Activated naive CD4-positive, alpha-beta T cell treated with anti-CD3 and anti-CD28 coated beads, Interleukin-2, amount 50 U/mL, for 16 hours (primary cell): ENCODE measurements around the gene DYNC2H1.

ENCODE experiments used
- DNase-seq: peaks from one replicate; pipeline ENCODE4 v3.0.0-alpha.2; 2020

DYNC2H1 gene

DNA sequence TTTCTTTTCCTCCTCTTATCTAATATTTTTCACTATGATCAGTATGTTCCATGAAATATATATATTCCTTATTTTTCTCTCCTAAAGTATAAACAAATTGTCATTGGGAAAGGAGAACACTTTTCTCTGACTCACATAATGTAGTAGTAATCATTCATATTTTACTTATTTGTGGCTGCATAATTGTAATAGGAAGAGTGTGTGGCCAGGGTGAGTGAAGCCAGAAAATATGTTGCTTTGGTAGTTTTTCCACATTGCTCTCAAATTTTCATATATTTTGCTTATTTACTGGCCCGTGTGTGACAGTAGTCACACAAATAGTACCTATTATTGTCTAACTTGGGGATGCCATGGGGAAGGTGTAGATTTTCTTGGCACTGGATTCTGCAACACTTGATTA, 172.1 kb downstream of the DYNC2H1 start:
- no peak for DNase-seq

DNA sequence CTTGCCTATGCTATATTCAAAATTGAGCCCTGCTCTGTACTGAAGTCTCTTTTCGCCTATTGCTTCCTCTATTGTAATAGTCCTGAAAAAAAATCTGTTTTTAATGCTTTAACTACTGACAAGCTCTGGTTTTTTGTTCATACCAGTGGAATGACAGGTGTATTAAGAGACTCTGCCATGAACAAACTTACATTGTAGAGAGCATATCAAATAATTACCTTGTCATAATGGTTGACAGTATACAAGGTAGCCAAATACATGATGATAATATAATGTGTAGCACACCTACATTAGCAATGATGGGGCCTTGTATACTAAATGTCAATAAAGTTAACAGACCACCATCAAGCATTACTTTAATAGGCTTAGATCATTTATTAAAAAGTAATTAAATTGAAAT, 175.0 kb downstream of the DYNC2H1 start:
- DNase-seq: no peak

DNA sequence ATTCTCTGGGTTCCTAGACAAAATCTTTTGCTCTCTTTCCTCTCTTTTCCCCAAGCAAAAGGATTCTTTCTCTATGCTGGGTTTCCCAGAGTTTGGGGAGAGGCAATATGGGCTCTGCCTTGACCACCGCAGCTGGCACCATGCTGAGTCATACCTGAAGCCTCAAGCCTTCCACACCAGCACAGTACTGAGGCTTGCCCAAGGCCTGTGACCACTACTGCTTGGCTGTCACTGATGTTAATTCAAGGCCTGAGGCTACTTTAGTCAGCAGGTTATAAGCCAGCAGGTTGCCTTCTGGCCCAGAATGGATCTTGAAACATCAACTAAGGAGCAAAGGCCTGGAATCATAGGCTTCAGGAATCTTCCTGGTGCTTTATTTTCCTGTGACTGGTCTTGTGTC, 185.3 kb downstream of the DYNC2H1 start:
- DNase-seq: no peak

DNA sequence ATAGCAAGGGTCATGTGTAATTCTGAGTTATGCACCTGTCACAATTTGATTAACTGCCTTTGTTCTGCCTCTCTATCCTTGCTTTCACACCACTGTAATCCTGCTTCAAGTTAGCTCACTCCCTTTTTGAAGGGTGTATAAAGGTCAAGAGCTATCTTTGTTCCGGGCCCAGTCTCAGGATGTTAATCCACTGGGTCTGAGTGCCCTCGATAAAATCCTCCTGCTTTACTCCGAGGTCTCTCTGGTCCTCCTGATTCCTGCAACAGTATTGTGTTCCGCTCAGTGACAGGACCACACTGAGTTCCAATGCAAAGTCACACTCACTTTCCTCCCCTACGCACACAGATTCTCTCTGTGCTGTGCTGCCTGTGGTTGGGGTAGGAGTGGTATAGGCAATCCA, 186.5 kb downstream of the DYNC2H1 start:
- DNase-seq: no peak

DNA sequence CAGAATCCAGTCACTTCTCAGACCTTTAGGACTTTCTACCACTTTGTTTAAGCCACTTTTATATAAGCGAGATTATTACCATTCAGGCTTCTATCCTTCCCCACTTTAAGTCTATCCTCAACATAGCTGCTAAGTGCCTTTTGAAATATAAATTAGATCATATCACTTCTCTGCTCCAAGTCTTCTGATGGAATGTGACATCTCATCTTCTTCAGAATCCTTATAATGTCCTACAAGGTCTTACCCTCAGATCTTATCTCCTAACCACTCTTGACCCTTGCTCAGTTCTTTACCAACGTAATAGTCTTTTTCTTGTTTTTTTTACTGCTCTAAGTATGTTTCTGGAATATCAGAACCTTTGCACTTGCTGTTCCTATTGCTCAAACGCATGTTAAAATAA, 188.7 kb downstream of the DYNC2H1 start:
- DNase-seq: no peak

DNA sequence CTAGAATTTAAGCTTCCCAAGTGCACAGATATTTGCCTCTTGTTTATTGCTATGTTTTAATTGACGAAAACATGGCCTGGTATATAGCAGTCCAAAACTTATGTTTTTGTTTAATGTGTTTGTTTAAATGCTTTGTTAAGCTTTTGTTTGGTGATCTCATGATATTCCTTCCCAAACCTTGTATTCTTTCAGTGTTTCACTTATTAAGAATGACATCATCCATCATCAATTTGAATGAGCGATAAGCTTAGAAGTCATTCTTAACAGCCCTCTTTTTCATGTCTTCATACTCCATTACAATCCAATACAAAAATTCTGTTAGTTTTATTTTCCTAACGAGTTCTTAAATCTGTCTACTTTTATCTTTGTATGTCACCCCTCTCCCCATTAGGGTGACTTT, 206.0 kb downstream of the DYNC2H1 start:
- DNase-seq: no peak

DNA sequence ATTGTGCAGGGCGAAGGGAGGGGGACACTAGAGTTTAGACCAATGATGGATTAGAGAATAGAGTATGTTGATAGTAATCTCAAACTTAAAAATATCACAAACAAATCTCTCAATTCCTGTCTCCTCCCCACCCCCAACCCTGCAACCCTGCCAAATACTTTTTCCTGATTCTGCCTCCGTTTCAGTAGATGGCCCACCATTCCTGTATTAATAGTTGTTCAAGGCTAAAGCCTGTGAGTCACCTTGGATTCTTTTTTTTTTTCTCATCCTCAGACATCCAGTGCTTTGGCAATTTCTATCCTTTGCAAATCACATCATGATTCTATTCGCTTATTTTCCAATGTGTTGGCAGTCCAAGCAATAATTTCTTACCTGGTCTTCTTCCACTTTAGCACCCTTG, 207.9 kb downstream of the DYNC2H1 start:
- no peak for DNase-seq

DNA sequence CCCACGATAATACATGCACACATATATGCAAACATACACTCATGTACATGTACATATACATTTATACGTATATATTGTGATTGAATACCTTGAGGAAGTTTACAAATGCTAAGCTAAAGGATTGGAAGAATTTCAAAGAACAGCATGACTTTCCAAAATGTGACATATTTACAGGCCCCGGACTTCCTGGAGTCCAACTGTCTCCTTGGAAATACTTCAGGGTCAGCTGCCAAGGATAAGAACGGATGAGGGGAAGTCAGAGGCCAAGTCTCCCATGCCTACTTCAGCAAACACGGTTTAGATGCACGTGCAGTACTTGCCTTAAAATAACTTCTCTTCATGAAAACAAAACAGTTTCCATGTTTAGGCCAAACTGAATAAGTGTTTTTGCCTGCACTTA, 213.6 kb downstream of the DYNC2H1 start:
- DNase-seq: no peak

DNA sequence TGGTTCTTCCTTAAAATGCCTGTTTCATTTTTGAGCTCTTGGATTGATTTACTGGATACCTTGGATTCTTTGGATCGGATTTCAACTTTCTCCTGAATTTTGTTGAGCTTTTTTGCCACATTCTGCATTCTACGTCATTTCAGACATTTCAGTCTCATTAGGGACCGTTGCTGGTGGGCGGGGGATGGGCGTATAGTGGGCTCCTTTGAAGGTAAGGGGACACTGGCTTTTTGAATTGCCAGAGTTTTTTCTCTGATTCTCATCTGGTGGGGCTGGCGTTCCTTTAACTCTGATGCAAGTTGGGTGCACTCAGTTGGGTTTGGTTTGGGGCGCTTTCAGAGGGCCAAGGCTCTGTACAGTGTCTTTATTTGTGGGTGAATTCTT, 216.5 kb downstream of the DYNC2H1 start:
- no peak for DNase-seq

DNA sequence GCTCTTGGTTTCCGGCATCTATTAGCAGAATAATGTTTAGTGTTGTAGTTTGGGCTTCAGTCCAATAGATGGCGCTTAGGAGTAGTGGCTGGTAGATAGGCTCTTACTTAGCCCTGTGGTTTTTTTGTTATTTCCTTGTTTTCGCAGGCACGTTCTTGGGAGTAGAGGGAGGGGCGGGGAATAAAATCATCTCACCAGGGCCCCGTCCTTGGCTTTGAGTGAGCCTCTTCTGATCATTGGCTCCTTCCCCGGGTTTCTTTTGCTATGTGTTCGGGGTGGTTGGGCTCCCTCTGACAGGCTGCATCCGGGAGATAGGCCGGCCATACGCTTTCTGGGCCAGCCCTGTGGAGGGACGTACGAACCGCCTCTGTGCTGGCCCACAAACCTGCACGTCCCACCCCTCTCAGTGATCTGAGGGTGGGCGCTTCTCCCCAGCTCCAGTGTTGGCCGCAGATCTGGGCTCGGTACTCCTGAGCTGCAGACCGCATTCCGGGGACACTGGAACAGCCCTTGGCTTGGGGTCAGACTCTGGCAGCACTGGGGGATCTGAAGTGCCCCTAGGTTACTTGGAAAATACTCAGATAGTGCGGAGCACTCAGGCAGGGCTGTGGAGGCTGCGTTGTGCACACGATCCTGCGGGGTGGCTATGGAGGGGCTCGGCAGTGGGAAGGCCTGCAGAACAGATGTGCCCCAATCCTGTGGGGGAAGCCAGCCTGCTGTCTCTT, 217.0 kb downstream of the DYNC2H1 start:
- no peak for DNase-seq

DNA sequence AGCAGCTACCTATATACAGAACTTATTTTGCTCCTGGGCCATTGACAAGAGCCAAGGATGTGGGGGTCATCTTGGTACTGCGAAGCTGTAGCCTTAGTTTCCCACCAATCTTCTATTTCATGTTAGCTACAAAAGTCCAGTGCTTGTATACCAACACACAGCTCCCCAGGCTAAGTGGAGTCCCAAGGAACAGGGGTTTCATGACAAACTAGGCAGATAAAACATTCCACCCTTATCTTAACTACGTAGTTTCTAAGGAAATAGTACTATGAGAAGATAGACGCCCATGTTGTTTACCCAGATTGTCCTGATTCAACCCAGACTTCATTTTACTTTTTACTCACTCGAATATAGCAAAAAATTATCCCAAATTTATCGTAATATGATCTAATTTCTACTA, 218.5 kb downstream of the DYNC2H1 start:
- no peak for DNase-seq

DNA sequence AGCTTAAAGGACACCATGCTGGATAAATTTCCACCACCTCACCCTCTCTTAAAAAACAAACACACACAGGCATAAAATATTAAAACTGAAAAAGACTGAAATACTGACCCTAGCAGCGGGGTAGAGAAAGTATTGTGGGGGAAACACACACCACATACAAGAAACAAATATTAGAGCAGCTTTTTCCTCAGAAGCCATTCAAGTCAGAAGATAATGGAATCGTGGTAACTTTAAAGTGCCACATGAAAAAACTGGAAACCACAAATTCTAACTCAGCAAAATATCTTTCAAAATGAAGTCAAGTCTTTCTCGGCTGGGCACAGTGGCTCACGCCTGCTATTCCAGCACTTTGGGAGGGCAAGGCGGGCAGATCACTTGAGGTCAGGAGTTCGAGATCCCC, 223.2 kb downstream of the DYNC2H1 start:
- DNase-seq: no peak

DNA sequence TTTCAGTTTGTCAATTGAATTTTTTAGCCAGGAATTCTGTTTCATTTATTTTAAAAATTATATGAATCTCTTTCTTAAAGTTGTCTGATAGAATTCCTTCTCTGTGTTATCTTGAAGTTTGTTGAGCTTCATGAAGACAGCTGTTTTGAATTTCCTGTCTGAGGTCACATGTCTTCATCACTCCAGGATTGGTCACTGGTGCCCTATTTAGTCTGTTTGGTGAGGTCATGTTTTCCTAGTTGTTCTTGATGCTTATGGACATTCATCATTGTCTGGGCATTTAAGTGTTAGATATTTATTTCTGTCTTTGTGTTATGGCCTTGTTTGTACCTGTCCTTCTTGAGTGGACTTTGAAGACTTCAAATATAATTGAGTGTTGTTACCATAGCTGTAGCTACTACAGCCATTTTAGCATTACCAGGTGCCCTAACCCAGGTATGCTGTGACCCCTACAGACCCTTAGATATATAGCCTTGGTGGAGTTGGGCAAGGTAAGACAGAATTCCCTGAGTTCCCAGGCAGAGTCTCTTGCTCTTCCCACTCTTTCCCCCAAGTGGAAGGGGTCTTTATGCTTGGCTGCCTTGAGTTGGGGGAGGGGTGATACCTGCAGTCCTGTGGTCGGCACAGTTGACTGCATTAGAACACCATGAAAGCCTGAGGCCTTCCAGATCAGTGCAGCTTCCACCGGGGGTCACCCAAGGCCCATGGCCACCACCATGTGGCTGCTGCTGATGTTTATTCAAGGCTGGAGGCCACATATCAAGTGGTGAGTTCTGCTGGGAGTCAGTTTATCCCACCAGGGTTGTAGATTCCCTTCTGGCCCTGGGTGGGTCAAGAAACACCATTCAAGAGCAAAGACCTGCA, 229.6 kb downstream of the DYNC2H1 start:
- no peak for DNase-seq

DNA sequence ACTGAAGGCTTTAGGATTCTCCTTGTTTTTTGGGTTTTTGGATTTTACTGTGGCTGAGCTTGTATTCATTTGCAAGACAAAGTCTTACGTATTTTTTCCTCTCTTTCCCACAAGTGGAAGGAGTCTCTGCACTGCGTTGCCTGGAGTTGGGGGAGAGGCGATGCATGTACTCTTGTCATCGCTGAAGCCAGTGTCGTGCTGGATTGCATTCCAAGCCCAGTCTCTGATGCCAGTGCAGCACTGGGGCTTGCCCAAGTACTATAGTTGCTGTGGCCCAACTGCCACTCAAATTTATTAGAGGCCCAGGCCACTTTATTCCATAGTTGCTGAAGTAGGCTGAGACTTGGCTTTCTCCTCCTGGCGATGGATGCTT, 230.2 kb downstream of the DYNC2H1 start:
- no peak for DNase-seq

DNA sequence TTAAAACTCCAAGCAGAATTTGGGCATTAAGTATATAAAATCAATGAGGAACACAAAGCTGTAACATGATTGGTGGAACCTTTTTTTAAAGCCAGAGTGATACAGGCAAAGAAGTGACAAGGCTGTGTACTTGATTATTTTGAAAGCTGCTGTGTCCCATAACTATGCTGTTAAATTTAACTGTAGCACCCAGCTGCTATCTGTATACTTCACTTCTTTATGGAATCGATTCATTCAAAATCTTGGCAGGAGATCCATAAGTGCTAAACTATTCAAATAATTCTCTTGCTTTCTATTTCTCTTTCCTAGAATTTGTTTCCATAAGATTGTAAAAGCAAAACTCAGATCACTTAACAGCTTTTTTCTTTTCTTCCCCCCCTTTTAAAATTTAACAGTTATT, 231.7 kb downstream of the DYNC2H1 start:
- DNase-seq: no peak

DNA sequence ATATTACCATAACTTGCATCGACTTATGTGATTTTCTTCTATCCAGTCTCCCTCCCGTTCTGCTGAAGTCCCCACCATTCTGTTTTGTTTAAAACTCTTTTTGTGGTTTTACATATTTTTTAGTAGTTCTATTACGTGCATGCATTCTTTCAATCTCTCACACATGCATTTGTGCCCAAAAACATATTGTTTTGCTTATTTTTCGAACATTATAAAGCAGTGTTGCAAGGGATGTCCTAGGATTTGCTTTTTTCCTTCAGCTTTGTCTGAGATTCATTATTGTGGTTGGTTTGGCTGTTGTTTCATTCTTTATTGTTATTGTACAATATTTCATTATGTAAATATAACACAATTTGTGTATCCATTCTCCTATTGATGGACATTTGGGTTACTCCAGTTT, 235.7 kb downstream of the DYNC2H1 start:
- DNase-seq: no peak

DNA sequence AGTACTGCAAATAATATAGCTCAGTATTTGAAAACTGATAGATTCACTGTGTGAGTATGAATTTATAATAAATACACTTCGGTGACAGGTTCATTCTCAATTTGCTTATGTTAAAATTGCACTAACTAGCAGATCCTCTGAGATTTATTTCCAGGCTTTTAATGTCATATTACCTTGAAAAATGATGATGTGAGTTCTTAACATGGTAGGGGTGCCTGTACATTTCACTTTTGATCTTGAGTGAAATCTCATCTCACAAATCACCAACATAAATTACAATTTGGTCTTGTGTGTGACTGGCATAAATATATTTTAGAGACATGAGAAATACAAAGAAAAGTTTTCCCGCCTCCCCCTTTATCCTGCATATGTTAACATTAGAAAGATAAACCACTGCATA, 240.4 kb downstream of the DYNC2H1 start:
- DNase-seq: no peak

DNA sequence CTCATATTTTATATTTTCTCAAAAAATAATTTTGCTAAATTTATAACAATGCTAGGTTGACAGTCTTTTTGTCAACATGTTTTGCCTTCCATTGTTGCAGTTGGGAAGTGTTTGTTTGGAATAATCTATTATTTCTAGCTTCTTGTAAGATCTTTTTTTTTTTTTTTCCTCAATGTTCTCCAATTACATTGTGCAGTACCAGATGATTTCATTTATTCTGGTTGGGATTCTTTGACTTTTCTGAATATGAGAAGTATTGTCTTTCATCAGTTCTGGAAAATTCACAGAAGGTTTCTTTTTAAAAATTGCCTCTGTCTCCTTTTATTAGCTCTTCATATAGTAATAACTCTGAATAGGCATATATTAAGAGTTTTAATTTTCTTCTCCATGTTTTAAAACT, 245.4 kb downstream of the DYNC2H1 start:
- no peak for DNase-seq

DNA sequence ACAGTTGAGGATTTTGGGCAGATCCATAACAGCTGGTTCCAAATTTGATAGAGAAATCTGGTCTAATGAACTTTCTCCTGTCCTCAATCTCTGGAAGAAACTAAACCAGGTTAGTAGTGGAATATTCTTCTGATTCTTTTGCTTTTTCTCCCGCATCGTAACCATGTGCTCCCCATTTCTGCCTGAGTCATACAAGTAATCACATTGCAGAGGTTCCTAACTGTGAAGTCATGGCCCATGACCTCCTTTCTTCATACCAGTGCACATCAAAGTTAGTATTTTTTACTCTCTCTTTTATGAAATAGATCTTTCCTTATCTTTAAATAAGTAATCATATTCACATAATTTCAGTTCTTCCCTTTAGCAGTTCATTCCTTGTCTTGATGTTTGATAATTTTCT, 249.0 kb downstream of the DYNC2H1 start:
- no peak for DNase-seq

DNA sequence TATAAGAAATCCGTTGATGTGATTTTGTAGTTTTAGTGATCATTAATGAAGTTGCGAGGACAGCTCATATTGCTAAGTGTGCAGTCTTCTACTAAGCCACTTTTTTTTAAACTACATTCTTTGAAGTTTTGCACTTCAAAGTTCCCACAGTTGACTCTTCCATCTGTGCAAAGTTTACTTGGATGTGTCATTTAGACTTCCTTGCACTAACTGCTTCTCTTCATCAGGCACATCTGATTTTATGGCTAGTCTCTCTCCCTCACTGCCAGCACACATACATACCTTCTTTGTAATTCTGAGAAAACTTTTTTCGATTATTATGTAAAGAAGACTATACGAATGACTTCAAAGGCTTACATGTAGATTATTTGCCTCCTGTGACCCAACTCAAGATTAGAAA, 250.0 kb downstream of the DYNC2H1 start:
- no peak for DNase-seq

DNA sequence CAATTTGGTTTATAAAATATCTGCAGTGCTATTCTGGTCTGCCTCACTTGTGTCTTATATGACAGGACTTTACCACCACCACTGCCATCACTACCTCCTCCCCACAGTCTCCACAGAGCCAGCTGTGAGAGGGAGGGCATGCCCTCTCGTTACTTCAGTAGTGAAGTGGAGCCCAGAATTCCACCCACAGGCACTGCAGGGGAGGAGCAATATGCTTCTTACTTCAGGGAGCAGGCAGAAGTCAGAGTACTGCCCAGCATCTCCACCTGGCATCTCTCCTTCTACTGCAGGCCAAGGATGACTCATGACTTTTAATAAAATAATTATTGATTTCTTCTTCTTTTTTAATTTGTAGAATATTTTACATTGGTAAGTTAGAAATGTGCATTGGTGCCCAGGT, 255.5 kb downstream of the DYNC2H1 start:
- DNase-seq: no peak

DNA sequence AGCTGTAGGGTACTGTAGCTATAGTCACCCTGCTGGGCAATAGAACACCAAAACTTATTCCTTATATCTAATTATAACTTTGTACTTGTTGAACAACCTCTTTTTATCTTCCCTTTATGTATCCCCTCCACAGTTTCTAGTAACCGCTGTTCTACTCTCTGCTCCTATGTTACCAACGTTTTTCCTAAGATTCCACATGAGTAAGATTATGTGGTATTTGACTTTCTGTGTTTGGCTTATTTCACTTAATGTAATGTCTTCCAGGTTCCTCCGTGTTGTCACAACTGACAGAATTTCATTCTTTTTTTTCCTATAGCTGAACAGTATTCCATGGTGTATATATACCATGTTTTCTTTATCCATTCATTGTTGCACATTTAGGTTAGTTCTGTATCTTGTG, 258.4 kb downstream of the DYNC2H1 start:
- DNase-seq: no peak

DNA sequence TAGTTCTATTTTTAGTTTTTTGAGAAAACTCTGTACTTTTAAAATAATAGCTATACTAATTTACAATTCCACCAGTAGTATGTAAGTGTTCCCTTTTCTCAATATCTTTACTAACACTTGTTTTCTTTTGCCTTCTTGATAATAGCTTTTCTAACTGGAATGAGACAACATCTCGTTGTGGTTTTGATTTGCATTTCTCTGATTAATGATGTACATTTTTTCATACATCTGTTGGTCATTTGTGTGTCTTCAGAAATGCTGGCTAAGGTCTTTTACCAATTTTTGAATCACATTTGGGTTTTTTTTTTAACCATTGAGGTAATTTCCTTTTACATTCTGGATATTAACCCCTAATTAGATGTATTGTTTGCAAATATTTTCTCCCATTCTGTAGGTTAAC, 258.9 kb downstream of the DYNC2H1 start:
- DNase-seq: no peak

DNA sequence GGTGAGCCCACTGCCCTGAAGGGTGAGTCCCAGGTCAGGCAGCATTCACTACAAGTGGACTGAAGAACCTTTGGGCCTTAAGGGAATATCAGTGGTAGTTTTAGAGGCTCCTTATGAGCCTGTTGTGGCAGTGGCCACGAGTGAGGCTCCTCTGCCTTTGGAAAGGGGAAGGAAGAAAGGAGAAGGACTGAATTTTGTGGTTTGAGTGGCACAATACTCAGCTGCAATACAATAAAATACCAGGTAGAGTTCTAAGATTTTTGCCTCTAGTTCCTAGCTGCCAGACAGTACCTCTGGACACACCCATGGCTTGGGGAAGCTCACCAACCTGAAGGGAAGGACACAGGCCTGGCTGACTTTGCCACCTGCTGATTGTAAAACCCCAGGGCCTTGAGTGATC, 260.9 kb downstream of the DYNC2H1 start:
- no peak for DNase-seq

DNA sequence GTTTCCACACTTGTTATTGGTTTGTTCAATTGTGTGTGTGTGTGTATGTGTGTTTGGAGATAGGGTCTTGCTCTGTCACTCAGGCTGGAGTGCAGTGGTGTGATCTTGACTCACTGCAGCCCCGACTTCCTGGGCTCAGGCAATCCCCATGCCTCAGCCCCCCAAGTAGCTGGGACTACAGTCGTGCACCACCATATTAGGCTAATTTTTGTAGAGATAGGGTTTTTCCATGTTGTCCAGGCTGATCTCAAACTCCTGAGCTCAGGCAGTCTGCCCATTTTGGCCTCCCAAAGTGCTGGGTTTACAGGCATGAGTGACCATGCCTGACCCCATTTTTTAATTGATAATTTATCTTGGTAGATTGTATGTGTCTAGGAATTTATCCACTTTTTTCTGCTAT, 263.7 kb downstream of the DYNC2H1 start:
- no peak for DNase-seq
